ENCODE data around the gene SEC61A2.
"Not testable (repeated sequence)": the region's sequence is repeated elsewhere in the genome, so short reads cannot be mapped to it uniquely, and the experiment has no call there.

Gene SEC61A2

DNA sequence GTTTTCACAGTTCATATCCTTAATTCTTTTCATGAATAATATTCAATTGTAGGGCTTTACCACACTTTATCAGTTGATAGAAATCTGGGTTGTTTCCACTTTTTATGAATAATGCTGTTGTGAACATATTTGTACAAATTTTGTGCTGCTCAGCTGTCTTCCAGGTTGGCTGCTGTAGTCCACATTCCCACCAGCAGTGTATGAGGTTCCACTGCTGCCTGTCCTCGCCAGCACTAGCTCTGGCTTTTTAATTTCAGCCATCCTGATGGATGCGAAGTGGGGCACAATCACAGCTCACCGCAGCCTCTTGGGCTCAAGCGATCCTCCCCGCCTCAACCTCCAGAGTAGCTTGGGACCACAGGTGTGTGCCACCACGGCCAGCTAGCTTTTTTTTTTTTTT is 33.5 kb downstream of the SEC61A2 start:
- no peak for DNase-seq

DNA sequence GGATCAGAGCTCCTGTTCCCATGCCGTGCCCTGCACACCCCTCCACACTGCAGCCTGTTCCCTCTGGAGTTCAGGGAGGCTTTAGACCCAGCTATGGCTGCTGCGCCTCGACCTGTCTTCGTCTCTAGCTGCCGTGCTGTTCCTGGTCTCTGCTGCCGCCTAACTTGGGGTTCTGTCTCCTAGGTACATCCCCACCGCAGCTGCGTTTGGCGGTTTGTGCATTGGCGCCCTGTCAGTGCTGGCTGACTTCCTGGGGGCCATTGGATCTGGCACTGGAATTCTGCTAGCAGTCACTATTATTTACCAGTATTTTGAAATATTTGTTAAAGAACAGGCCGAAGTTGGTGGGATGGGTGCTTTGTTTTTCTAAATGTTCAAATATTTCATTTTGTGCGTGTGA is 34.6 kb downstream of the SEC61A2 start:
- DNase-seq = no peak

DNA sequence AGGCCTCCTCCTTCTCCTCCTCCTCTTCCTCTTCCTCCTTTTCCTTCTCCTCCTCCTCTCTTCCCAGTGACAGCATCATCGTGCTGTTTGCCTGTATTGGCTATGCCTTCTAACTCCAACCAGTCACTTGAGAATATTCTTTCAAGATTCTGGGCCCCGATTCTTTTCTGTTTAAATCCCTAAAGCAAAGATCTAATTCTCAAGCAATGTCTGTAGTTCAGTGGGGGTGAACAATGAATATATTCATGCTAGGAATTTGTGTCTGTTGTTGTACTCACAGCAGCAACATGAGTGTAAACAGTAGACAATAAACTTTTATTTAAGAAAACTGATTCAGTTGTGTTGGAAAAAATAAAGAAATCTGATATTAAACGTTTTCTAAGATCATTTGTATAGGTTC is 35.6 kb downstream of the SEC61A2 start:
- no peak for DNase-seq

DNA sequence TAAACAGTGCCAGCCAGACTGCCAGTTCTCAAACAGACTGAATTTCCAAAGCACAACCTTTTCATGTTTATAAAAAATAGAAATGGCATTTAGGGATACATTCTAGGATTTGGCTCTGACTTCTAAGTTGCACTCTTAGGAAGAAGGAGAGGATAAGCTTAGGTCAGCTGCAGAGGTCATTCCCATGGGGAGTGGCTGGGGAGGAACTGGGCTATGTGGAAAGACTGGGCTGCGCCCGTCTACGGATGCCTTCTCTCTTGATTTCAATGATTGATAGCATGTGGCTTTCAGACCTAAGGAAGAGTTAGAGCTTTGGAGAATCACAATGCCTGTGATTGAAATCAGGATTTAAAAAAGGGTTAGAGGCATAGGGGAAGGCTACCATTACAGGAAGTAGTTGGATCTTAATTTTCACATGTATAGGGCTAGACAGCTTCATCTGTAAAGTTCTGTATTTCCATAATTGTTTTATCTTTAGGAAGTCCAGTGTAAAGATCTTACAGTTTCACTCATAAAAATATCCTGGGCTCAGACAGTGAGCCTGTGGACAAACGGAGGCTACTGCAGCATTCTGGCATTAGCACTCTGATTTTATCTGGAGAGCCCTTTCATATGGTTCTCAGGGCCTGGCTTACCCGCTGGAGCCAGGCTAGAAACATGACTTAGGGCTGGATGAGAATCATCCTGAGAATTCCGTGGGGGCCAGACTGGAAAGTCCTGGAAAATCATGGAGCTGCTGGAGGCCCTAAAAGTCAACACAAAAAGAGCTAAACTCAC is 36.7 kb downstream of the SEC61A2 start:
- DNase-seq = no peak

DNA sequence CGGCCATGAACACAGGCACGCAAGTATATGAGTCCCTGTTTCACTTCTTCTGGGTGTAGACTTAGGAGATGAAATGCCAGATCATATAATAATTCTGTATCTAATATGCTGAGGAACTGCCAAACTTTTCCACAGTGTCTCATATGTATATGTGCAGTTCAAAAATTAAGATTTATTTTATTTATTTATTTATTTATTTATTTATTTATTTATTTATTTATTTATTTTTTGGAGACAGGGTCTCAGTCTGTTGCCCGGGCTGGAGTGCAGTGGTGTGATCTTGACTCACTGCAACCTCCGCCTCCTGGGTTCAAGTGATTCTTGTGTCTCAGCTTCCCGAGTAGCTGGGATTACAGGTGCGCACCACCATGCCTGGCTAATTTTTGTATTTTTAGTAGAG is 42.0 kb downstream of the SEC61A2 start:
- DNase-seq = not testable (repeated sequence)

DNA sequence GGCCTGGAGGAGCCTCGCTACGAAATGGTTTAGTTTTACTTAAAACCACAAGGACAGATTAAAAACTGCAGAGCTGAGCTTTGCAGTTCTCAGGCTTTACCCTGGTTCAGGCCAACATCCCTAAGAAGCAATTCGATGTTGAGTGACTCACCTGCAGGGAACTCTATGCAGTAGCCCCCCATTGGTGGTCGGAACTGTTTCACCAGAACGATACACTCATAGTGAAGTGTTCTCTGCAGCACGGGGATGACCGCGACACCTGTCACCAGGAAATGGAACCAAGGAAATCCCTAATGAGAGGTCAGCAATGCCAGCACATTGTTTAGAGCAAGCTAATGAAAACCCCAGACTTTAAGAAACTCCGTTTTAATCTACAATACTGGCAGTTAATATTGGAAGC is 48.2 kb downstream of the SEC61A2 start:
- no peak for DNase-seq

DNA sequence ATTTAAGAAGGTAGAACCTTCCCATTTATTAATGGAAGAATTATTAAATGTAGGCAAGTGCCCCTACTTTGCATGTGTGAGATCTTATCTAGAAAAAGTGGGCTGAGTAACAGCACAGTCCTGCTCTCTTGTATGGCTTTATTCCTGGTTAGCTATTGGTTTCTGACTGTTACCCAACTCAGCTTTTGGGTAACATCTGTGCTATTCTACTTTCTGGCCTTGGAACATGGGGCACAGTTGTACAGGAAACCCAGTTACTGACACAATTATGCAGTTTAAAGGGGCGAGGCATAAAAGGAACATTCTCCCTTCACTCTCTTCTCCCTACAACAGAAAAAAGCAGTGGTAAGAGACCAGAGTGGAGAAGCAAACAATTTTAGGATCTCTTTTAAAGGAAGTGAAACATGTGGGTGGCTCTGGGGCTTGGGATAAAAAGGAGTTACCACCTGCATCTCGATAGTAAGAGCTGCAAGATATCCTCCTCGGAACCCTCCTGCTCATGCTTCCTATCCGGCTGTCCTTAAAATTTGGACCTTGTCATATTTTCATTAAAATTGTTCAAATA is 50.2 kb downstream of the SEC61A2 start:
- DNase-seq = no peak

DNA sequence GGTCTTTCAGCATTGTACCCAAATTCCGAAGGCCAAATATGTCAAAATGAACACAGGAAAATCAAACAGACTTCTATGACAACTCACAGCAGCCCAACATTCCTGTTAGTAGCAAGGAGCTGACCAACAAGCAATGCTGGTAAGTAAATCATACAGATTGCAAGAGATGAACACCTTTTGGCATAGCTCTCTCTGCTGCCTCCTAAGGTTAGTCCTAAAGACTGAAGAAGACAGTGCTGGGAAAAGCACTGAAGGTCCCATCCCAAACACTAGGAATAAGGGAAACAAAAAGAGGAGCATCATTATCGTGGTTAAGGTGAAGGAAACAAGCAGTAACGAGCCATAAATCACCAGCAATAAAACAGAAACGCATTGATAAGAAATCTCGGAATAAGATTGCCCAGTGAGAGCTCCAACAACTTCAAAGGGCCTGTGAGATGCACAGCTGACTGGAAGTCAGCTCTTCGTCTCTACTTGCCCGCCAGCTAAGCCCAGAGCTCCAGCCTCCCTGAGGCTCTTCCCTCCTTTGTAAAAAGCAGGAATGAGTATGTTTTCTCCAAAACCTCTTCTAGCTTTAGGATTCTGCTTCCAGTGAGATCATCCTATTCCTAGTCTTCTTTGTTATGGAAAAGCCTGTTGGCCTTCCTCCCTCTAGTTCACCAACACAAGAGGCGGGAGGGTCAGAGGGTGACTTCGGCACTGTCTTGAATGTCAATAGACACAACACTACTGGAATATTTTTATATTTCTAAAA is 50.9 kb downstream of the SEC61A2 start:
- DNase-seq = no peak

DNA sequence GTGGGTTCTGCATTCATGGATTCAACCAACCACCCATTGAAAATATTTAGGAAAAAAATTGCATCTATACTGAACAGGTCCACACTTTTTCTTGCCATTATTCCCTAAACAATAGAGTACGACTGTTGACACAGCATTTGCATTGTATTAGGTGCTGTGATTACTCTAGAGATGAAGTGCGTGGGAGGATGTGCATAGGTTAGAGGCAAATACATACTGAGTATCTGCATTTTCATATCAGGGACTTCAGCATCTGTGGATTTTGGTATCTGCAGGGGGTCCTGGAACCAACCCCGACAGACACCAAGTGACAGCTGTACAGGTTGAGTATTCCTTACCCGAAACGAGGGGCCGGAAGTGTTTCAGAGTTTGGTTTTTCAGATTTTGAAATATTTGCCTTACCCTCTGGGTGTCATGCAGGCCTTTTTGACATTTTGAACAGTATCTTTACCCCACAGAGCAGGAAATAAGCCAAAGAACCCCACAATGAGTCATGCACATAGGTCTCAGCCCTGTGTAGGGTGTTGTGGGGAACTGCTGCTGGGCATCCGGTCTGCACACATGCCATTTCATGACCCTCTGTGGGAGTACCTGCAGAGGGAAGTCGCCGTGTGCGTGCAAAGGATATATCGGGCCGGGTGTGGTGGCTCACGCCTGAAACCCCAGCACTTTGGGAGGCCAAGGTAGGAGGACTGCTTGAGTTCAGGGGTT is 51.7 kb downstream of the SEC61A2 start:
- DNase-seq = peak; percentile 75

DNA sequence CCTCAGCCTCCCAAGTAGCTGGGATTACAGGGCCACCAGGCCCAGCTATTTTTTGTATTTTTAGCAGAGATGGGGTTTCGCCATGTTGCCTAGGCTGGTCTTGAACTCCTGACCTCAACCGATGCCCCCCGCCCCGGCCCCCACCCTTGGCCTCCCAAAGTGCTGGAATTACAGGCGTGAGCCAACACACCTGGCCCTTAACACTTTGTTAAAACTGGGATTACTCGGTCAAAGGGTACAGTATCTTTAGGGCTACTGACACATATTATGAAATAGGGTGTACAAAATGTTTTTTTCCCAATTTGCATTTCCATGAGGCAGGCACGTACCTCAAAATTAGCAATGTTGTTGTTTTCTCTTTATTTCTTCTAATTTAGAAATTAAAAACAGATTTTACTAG is 54.7 kb downstream of the SEC61A2 start:
- no peak for DNase-seq

DNA sequence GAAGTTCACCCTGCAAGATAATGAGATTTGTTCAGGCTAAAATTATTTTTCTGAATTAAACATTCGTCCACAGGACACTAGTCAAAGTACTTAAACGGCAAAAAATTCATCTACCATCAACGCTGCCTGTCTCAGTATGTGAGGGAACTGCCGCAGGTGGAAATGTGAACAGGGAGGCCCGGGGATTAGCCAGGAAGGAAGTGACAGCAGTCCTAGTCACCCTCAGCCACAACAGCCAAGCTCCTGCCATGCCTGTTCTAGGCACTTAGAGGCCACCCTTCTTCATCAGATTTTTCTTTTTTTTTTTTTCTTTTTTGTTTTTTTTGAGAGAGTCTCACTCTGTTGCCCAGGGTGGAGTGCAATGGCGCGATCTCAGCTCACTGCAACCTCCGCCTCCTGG is 56.8 kb downstream of the SEC61A2 start:
- DNase-seq = no peak

DNA sequence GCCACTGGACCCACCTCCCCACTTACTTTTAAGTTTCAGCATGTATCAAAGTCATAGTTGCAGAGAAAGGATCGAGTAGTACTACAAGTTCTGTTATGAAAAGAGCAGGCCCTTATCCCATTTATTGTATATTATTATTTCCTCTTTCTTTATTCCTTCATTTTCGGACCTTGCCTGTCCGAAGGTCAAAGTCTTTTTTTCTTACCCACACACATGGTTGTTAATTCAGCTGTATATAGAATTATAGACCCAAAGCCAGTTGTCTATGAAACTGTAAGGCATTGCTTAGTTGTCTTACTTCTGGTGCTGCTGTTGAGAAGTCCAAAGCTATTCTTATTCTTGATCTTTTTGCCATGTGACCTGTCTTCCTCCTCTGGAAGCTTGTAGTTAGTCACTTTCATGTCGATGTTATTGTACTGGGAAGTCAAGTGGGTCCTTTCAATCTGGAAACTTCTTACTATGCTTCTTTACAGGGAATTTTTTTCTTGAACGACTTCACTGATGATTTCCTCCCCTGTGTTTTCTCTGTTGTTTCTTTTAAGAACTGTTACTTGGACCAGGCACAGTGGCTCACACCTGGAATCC is 57.9 kb downstream of the SEC61A2 start:
- DNase-seq = no peak

DNA sequence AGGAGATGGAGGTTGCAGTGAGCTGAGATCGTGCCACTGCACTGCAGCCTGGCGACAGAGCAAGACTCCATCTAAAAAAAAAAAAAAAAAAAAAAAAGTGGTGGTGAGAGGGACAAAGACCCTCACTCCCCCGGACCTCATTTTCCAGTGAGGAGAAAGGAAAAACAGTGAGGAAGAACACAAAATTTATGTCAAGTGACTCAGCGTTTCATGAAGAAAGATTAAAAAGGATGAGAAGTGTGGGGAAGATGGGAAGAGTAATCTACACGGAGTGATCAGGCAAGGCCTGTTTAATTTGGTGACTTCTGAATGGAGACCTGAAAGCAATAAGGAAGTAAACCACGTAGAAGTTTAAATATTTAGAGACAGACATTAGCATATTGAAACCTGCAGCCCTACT is 59.2 kb downstream of the SEC61A2 start:
- DNase-seq = no peak

DNA sequence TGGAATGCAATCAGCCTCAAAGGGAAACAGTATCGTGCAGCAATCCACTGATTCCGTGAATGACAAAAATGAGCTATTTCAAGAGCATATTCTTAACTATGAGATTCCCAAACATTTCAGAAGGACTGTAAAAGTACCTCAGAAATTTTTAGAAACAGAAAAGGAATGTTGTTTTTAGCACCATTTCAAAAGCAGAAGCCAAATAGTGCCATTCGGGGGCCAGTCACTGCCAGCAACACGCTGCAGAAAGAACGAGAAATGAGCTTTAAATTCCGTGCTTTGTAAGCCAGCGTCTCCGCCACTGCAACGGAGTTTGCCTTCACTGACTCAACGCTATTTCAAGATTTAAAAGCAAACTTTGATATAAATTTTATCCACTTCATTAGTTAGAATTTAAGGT is 59.9 kb downstream of the SEC61A2 start:
- DNase-seq = no peak

DNA sequence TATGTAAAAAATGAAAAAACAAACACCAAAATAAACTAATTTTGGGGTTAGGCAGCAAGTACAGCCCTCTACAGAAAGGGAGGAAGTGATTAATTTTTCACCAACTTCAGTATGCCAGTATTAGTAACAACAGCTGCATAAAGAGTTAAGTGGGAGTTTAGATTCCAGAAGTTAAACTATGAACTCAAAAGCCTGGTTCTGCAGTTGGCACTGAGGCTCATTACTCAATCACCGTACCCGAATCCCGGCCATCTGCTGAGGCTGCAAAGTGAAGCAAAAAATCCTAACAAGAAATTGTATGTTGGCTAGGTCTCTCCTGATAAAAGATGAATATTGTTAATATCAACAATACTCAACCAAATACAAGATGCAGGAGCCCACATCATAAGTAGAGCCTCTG is 62.2 kb downstream of the SEC61A2 start:
- DNase-seq = no peak

DNA sequence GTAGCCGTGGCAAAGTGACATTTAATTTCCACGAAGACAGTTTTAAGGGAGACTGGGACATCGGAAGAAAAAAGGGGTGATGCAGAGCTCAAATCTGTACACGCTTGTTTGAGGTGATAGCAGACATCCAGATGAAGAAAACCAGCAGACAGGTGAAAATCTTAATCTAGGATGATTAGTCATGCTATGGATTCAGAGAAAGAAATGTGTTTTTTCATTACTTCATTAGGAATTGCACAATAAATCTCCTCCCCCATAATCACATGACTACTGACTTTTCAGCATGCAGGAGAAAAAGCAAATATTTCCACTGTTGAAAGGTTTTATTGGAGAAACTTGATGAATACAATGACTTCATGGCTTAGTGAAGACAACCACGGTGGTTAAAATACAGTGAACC is 63.7 kb downstream of the SEC61A2 start:
- no peak for DNase-seq

DNA sequence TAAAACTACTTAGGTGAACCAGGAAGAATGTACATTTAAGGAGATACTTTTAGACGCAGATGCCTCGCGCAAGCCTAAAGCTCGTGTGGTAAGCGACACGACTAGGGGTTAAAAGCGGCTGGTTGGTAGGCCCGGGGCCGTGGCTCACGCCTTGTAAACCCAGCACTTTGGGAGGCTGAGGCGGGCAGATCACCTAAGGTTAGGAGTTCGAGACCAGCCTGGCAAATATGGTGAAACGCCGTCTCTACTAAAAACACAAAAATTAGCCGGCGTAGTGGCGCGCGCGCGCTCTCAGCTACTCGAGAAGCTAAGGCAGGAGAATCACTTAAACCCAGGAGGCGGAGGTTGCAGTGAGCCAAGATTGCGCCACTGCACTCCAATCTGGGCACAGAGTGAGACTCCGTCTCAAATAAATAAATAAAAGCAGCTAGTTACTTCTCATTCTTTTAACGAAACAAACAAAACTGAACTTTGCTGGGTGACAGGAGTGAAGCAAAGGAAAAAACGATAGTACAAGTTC is 65.3 kb downstream of the SEC61A2 start:
- DNase-seq = peak; percentile 15

DNA sequence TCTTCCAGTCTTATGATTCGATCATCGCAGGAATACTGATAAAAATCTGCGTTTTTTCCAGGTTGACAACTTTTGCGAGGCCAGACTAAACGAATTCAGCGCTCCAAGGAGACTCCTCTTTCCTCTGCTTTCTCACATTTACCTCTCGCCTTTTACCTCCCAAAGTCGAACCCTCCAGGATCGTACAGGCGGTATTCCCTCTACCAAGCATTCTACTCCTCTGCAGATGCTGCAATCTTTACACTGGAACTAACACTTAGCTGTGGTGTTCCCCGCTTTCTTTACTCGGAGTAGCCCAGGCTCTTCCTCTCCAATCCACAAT is 65.8 kb downstream of the SEC61A2 start:
- DNase-seq = no peak

DNA sequence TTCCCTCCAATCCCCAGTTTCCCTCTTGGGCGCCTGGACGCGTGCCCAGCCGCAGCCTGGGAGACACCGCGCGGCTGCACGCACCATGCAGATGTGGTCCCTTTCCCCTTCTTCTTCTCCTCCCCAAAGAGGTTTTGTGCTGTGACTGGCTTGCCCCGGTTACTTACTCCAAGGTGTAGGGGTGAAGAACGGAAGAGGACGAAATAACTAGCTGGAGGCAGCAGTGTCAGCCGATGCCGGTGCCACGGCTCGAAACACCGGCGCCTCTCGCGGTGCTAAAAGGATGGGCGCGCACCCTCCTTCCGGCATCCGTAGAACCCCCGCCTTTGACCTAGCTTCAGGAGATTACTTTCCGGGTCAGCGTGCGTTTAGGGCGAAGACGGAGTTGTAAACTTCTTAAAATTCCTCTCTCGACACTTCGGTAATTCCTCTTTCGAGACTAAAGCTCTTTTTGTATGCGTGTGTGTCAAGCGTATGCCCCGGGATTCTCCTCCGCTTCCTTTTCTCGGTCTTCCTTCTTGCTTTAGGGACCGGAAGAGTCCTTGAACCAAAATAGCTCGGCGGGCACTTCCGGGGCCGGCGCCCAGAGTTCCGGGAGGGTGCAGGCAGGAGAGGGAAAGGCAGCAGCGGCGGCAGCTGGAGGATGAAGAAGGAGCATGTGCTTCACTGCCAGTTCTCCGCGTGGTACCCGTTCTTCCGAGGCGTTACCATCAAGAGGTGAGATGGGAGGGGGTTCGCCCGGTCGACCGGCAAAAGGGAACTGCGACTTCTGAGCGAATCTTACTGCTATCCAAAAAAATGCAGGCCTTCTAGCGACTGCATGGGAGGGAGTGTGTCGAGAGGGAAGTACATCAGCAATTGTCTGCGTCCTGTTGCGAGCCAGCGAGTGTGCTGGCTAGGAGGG is 66.4 kb downstream of the SEC61A2 start, which contains the start of the genes CDC123 and NUDT5:
Gene CDC123, plus strand, starts transcription at position 586 of the 904 bp plus-strand sequence. Its CDS starts 58 bp downstream, at position 644.
Gene NUDT5, minus strand, starts transcription at position 289 of the 904 bp plus-strand sequence. CDS start 9,600 bp downstream, outside the sequence.
- DNase-seq = peak; percentile 86

DNA sequence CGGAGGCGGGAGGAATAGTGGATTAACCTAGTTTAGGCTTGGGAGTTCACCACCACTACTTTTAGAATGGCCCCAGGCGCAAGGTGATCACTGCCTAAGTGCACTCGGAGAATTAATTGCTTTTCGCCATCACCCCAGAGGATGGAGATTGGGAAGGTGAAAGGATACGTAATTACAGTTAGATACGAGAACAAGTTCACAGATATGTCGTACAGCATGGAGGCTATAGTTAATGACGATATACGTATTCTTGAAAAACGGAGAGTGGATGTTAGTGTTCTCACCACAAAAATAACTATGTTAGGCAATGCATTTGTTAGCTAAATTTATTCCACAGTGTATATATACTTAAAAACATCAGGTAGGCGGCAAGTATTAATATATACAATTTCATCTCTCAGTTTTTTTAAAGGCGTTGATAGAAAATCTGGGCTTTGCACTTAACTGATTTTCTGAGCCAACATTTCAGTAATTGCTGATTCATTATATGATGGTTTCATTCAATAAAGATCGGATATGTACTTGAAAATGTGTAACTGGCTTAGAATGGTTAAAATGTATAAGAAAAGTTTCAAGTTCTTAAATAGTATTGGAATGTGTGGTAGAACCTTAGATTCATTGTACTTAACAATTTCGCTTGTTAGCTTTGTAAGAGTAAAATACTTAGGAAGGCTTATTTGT is 67.2 kb downstream of the SEC61A2 start:
- DNase-seq = no peak

DNA sequence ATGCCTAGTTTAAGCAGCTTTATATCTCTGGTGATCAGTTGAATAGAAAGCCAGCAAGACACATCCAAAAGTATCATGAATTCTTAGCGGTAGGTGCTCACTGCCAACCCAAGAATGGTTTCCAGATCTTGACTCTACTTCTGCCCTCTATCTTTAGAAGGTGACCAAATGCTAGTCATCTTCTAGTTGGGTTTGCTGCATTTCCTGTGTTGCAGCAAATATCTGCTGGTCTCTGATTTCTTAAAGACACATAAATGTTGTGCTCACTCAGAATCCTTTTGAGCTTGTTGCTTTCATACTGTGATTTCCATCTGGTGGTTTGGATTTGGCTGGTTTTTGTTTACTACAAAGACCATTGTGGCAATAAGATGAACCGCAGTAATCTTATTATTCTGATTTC is 68.7 kb downstream of the SEC61A2 start:
- no peak for DNase-seq

Data from central memory CD4-positive, alpha-beta T cell (primary cell).